ENCODE data around the gene MRPS18A.

Gene MRPS18A

GRCh38 chr6:43630980-43631619 is 56.5 kb downstream of the MRPS18A start:
- no peak for DNase-seq

DNA sequence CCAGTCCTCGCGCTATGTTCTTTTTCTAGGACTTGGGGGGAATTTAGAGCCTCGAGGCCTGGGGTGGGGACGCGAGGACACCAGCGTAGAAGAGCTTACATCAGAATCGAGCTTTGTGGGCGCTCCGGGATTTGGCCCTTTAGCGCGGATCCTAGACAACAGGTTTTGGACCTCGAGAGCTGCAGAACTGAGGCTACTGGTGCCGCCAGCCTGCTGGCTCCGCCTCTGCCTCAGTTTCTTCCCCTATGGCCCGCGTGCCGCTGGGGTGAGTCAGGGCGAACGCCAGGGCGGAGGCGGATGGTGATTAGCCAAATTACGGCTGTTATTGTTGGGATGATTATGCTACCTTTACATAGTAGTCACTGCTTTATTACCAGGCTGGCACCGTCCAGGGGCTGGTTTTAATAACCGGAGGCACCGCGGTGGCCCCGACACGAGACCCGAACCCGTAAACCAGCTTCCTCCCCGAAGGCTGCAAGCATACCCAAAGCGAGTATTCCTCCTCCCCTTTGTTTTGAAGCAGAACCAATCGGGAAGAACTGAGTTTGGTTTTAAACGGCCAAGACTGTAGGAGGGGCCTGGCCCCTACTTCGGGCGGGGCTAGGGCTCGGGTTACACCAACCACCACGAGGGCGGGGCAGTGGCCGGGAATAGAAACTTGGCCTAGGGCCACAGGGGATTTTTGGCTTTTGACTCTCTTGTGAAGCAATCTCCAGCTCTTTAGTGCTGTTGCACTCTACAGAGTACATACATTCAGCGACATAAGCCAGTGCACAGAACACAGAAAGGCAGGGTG is 57.9 kb downstream of the MRPS18A start:
- DNase-seq: peak; percentile 96

- DNase-seq: peak; percentile 98
Observed at GRCh38 chr6:43629104-43629504, 58.5 kb downstream of the MRPS18A start, which contains the start of gene GTPBP2. Gene GTPBP2, minus strand, starts transcription at chr6:43629264. Its CDS starts 102 bp downstream, at chr6:43629162.

GRCh38 chr6:43628393-43629103 is 59.0 kb downstream of the MRPS18A start:
- DNase-seq: peak; percentile 45

DNA sequence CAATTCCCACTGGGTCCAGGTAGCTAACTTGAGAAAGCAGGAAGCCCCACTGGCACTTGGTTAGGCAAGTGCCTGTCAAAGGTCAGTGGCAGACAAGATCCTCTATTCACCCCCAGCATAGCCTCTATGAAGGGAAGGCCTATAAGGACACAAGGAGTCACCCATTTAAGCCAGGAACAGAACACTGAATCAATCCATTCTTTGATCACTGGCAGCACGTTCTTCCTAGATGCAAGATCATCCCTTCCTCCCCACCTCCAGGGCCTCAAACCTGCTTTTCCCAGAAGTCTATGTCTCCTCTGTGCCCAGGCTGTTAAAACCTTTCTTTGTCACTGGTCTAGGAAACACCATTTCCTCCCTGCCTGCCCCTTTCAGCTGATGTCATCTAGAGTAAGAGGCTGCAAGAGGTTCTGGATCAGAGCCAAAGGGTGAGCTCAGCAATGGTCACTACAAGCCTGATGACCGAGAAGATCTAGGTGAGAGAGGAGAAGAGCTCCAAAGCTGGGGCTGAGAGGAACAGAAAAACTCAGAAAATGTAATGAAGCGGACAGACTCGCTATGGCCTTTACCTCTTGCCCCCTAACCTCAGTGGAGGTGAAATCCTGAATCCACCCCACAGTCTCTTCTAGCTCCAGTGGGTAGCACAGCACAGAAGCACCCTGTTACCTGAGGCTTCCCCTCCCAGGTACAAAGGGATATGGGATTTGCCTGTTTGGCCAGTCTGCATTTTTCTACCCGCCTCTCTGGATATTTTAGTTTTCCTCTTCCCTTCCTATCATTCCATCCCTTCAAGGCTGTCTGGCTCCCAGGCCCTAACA is 60.4 kb downstream of the MRPS18A start:
- DNase-seq: peak; percentile 97

DNA sequence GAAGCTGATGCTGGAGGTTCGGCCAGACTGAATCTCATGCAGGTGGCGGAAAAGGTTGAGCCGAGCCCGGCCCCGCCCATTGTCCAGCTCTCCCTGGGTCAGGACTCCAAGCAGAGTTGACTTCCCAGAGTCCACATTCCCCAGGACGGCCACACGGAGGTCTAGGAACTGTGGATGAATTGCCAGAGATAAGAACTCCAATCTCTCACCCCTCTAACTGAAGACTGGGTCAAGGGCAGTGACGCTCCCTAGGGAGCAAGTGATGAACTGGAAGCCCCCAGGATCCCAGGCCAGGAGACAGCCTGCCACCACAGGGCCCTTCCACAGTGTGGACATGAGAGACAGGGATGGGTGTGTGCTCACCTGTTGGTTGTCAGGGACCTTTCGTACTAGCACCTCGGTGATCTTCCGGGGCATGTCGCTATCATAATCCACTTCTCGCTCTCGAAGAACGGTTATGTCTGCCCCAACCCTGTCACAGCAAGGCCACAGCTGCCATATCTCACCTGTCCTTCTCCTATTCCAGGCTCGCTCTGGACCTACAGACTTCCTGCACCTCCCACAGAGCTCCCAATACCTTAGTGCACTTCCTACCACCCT is 62.1 kb downstream of the MRPS18A start:
- no peak for DNase-seq

DNA sequence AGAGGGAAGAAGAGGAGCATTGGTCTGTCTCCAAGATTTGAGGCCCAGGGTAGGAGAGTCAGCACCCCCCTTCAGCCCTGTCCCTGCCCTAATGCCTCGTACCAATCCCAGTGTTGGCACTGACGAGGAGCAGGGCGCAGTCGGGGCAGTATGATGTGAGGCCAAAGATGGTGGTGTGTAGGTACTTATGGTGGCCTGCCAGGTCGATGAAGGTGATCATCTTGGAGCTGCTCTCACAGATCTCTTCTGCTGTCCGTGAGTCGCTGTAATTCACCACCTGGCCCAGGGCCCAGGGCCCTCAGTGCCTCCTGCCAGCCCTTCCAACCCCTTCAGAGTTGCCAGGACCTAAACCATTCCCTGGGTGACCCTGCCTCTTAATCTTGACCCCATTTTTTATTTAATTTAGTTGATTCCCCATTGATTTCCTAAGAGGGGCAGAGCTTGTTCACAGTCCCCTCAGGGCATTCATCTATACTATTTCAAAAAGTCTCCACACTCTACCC is 62.8 kb downstream of the MRPS18A start:
- no peak for DNase-seq

- DNase-seq: no peak
Observed at GRCh38 chr6:43623880-43624785, 63.5 kb downstream of the MRPS18A start.

- no peak for DNase-seq
Observed at GRCh38 chr6:43622541-43622940, 65.0 kb downstream of the MRPS18A start.

- DNase-seq: no peak
Observed at GRCh38 chr6:43621836-43622180, 65.8 kb downstream of the MRPS18A start.
